HG02610 (cell line): ENCODE results near the gene ZC3H18.

ENCODE experiments used
- ATAC-seq: cut with Tn5 transposase; IDR thresholded peaks from one replicate; pipeline ENCODE4 v1.9.1; 2021; ENCODE audit warnings: mild to moderate bottlenecking, moderate library complexity; ENCODE audit not compliant: unreplicated experiment

Gene ZC3H18

DNA sequence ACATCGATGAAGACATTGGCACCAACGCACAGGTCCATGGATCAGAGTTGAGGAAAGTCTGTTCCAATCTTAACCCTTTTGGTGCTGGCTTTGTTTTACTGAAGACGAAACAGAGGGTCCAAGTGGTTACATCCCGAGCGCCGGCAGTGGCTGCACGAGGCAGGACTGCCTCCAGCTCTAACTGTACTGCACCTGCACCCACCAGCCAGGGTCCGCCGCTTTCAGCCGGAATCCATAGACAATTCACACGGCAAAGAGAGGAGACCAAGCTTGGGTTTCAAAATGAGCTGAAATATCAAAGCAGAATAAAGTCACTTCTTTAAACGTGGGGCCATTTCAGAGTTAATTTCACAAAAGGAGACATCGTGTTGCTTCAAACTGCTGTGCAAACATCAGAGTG, 21.2 kb upstream of the ZC3H18 start:
- no peak for ATAC-seq

DNA sequence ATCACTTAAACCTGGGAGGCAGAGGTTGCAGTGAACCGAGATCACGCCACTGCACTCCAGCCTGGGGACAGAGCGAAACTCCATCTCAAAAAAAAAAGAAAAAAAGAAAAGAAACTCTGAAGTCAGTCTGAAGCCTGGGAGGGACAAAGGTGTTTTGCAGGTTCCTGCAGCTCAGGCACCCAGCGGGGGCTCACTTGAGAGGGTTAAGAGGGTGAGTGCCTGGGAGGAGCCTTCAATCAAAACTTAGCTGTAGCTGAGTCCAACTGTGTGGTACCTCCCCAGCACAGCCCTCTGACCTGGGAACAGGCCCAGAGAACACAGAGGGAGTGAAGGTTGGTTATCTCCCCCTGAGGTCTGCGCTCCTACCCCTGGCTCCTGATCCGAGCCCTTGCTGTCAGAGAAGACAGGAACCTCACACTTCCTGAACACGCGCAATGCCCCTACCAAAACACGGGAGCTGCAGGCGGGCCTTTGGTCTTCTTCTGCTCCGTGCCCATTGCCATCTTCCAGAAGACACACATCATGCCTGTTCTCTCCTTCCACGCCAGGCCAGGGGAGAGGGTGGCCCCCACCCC, 20.4 kb upstream of the ZC3H18 start:
- ATAC-seq, result no peak

GRCh38 chr16:88550246-88550661, 19.9 kb upstream of the ZC3H18 start:
- no peak for ATAC-seq

DNA sequence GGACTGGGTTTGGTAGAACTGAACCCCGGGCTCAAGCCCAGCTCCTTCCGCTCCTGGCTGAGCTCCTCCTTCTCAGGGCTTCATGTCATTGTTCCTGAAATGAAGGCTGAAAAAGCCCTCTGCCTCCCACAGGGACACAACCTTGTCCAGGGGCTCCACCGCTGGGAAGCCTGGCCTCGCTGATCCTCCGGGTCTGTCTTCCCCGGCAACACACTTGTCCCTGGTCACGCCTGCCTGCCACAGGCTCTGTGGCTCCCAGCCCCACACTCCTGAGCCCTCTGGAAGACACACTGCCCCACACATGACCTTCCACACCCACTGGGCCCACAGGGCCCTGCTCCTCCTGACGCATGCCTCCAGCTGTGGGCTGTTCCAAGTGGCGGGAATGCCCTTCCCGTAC, 18.0 kb upstream of the ZC3H18 start:
- ATAC-seq, result no peak

DNA sequence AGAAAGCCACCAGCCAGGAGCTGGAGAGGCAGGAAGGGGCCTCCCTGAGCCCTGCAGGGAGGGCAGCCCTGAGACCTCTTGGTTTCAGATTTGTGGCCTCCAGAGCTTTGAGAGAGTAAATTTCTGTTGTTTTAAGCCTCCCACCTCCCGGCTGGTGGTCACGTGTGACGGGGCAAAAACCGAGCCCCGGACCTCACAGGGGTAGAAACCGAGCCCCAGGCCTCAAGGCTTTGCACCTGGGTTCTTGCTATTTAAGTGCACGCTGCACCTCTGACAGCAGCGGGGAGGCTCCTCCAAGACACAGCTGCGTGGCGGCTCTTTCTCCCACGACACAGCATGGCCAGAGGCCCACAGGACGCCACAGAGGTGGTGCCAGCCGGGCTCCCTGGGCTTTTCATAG, 17.4 kb upstream of the ZC3H18 start:
- no peak for ATAC-seq

DNA sequence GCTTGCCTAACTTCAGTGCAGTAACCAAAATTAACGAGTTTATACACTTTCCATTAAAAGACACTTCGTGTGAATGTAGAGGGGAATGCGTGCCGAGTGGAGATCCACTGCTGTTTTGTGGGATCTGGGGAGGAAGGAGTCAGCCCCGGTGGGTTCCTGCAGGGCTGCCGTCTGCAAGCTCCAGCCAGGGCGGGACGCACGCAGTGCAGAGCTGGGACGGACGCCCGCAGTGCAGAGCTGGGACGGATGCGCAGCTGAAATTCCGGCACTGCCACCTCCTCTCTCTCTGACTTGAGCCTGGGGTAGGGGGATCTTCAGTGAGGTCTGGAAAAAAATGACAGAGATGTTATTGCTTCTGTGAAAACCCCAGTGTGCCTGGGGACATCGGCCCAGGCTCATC, 16.5 kb upstream of the ZC3H18 start:
- ATAC-seq, result no peak

- no peak for ATAC-seq
Measured at GRCh38 chr16:88554711-88555264, 15.4 kb upstream of the ZC3H18 start.

- ATAC-seq, result no peak
Measured at GRCh38 chr16:88556294-88556988, 13.8 kb upstream of the ZC3H18 start.

DNA sequence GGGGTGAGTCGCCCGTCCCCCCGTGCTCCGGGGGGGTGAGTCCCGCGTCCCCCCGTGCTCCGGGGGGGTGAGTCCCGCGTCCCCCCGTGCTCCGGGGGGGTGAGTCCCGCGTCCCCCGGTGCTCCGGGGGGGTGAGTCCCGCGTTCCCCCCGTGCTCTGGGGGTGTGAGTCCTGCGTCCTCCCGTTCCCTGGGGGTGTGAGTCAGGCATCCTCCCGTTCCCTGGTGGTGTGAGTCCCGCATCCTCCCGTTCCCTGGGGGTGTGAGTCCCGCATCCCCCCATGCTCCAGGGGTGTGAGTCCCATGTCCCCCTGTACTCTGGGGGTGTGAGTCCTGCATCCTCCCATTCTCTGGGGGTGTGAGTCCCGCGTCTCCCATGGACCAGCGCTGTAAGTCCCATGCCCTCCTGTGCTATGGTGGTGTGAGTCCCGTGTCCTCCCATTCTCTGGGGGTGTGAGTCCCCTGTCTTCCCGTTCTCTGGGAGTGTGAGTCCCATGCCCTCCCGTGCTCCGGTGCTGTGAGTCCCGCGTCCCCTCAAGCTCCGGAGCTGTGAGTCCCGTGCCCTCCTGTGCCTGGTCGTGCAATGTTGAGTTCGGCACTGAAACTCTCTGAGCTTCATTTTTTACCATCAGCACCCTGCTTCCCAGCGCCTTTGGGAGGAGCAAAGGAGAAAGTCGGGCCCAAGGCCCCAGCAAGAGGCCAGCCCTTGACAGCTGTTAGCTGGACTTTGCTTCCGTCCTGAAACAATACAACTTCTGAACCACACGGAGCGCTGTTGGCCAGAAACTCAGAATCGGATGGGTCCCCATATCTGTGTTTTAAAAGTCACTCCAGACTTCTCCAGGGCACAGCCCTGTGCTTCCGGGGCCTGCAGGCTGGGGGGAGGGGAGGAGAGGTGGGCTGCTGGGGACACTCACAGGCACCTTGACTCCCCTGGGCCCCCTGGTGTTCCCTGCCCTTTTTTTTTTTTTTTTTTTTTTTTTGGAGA, 11.5 kb upstream of the ZC3H18 start:
- ATAC-seq, result no peak

DNA sequence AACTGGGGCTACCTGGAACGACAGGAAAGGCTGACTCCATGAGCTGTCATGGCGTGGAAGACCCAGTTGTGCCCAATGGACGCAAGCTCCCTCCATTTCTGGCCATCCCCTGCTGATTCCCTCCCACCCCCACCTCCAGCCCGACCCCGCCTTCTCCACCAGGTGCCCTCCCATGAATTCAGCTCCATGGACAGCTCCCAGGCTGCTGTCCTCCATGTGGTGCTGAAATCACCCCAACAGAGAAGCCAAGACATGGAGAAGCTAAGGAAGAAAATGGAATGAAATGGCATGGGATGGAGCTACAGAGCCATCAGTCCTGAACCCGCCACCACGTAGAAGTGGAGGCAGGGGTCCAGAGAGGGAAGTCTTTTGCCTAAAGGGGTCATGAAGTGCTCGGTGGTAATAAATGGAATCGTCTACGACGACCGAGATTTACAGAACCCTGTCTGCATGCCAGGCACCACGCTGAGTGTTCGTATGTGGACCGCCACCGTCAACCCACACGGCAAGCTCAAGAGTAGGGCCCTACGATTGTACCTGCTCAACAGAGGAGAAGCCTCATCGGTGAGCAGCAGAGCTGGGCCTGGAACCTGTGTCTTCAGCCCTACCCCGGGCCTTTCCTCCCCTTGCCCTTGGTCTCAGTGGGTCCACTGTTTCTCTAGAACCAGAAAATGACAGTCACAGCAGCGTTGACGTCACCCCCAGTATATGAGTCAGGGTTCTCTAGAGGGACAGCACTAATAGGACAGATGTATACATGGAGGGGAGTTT, 9.3 kb upstream of the ZC3H18 start:
- no peak for ATAC-seq

GRCh38 chr16:88561485-88562359, 8.5 kb upstream of the ZC3H18 start:
- ATAC-seq, result no peak

GRCh38 chr16:88566158-88566557, 4.0 kb upstream of the ZC3H18 start:
- no peak for ATAC-seq

GRCh38 chr16:88568710-88569613, 1.2 kb upstream of the ZC3H18 start:
- no peak for ATAC-seq

DNA sequence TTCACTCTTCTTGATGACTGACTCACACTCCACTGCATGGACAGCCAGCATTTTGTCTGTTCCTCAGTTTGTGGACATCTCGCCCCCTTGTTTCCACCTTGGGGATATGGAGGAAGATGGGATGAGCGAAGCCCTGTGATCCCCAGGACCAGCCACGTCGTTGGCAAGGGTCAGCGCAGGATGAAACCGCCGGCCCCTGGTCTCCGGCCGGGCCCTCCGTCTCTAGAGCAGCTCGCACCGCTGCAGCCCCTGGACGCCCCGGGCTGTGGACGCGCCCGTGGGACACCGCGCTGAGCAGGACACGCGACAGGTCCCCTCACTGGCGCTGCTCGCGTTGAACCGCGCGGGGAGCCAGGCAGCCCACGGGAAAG, 604 bp upstream of the ZC3H18 start:
- peak; percentile 8 for ATAC-seq

- ATAC-seq, result peak; percentile 28
Measured at GRCh38 chr16:88570691-88571092, 489 bp downstream of the ZC3H18 start.

DNA sequence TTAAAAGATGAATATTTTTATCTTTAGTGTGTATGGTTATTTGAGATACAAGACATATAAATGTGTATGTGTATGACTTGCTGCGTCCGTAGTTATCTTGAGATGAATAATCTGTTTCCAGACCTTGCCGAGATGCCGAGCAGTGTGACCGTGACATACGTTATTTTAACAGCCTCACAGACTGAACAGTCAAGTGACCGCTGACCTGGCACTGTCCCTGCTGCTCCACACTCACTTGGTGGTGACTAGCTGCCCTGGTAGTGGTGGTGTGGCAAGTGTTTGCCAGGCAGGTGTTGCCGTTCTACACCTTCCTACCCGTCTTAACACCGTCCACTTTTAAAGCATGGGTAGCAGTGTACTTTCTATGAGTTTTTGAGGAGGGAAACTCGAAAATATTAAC, 5.0 kb downstream of the ZC3H18 start:
- no peak for ATAC-seq

DNA sequence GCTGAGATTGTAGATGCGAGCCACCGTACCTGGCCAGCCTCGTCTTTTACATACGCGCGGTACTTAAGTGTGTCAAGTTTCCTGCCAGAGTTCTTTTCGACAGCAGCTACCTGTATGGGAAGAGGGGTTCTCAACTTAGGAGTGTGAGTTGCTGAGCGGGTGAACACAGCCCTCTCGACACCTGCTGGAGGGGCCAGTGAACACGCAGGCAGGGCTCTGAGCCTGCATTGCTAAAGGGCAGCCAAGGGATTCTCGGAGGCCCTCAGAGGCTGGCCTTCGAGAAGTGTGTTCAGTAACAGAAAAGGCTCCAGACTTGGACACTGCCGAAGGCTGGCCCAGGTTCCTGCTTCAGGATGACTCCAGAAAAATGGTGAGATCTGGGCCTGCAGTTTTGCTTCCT, 6.1 kb downstream of the ZC3H18 start:
- no peak for ATAC-seq

GRCh38 chr16:88577166-88577565, 7.0 kb downstream of the ZC3H18 start:
- ATAC-seq, result no peak
